Stimulated activated CD4-positive, alpha-beta T cell treated with anti-CD3 and anti-CD28 coated beads, Interleukin-15, amount 100 ng/mL, for 24 hours (primary cell): Measurements from ENCODE around the gene PROM1.

Experiments used
- DNase-seq: peaks from one replicate; pipeline ENCODE4 v3.0.0-alpha.2; 2020

PROM1 gene

DNA sequence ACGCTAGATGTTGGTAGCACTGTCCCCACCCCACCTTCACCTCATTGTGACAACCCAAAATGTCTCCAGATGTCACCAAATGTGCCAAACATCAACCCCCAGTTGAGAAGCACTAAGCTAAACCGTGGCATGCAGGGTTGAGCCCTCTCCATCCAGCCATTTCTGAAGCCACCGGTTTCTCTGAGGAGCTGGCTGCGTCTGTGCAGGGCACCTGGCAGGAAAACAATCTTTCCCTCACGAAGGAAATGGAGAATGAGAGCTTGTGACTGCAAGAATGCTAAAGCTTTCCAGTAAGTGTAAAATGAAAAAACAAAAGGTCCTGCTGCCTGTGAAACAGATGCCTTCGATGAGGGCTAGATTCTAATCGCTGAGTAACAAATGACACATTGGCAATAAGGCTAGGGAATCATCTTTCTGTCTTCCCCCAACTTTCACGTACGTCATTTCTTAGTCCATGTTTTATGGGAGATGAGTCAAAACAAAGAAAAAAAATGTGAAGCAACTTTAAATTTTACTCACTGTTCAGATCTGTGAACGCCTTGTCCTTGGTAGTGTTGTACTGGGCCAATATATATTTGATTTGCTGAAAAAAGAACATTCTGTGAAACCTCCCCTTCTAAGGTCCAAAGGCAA, 59.9 kb downstream of the PROM1 start:
- DNase-seq = no peak

DNA sequence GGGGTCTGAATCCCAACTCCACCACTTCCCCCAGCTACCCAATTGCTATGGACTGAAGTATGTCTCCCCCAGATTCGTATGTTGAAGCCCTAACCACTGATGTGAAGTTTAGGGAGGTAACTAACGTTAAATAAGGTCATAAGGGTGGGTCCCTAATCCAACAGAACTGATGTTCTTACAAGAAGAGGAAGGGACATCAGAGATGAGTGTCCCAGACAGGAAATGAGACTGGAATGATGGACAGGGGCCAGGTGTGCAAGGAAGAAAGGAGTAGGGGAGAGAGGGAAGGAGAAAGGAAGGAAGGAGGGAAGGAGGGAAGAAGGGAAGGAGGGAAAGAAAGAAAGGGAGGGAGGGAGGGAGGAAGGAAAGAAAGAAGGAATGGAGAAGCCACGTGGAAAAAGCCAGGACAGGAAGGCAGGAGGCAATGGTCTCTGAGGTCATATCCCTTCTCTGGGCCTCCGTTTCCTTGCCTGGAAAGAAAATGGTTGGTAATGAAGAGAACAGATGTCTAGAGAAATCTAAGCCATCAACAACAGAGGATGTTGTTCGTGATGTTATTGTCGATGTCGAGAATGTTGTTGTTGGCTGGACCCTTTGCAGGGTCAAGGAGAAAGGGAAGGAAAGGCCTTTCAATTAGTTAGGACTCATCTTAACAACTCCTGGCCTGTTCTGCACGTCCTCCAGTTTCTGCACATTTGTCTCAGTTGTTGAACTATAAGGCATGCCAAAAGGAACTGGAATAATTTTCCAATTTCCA, 61.8 kb downstream of the PROM1 start:
- no peak for DNase-seq

DNA sequence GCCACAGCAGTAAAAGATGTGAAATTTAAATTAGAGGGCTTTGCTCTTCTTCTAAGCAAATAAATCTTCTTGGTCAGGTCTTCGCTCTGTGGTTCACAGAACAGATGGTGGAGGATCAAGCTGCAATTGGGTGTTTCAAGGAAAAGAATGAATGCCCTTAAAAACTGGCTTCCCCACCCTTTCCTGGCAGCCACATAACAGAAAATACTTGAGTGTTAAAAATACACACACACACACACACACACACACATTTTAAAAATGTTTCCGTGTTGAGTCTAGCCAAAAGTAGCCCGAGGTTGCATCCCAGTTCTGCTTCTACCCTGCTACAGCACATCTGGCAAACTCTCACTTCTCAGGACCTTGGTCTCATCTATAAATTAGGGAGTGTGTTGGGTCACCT, 64.2 kb downstream of the PROM1 start:
- DNase-seq = no peak

DNA sequence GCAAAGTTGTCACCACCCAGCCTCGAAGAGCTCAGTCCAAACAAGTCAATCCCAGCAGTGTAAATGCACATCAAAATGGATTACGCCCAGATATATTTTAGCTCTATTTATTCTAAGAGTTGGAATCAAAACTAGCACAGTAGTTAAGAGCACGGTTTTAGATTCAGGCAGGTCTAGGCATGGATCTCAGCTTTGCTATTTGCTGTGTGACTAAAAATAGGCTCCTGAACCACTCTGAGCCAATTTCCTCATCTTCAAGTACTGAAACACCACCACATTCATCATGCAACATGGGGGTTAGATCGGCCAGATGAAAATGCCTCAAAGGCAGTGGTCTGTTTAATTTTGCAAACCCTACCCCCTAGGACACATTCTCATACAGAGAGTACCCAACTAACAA, 65.0 kb downstream of the PROM1 start:
- DNase-seq = no peak

DNA sequence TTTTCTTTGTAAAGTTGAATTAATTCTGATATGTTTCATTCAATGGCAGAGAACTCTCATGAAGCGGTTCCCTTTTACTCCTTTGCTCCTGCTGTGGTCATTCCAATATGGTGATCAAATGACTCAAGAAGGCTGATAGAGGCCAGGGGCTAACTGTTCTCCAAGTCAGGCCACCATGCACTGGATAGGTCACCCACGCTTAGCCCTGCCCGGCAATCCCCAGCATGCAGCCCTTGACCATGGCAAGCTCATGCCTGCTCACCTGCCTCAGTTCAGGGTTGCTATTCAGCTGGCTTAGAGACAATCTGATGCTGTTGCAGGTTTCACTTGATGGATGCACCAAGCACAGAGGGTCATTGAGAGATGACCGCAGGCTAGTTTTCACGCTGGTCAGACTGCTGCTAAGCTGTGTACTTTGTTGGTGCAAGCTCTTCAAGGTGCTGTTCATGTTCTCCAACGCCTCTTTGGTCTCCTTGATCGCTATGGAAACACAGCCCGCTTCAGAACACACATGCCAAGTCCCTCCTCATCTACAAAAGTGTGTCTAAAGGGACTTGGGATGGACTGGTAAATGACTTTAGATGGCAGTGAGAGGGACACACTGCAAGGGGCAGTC, 65.7 kb downstream of the PROM1 start:
- DNase-seq = no peak

DNA sequence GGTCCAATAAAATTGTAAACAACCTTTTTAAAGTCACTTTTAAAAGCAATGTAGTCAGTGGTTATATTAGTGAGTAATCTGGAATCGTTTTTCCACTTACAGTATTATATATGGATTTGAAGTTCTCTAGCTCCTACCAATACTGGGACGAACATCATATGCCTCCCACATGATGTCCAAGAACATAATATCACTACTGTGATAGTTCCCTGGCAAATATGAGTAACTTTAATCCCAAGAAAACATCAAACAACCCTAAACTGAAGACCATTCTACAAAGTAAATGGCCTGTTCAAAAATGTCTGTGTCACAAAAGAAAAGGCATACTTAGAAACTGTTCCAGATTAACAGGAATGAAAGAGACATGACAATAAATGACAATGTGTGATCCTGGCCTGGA, 67.3 kb downstream of the PROM1 start:
- no peak for DNase-seq

DNA sequence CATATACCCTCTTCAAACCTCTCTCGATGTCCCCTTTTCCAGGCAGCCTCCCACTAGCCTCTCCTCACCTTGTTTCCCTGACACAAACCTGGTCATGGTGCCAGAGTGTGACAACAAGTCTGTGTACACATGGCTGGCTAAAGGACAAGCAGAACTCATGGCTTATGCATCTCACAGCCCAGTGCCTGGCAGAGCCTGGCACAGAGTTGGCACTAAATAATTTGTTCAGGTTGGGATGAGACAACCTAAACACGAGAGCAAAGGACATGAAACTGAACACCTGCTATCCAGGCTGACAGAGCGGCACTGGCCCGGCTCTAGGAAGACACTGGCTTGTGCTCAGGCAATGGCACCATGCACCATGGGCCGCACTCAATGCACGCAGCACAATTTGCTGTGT, 72.7 kb downstream of the PROM1 start:
- DNase-seq = no peak

DNA sequence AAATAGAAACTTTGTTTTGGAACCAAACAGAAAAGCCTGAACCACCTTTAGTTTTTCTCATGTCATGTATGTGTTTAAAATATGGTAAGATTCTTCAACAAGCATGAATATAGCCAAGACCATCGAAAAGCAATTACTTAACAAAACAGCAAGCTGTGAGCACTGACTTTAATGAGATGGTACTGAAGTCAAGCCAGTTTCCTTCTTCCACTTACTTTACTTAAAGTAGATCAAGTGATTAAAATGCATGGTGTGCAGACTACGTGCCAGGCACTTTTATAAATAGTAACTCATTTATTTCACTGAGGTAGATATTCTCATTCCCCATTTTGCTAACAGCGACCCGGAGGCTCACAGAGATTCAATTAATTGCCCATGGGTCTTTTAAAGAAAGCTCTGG, 74.7 kb downstream of the PROM1 start:
- DNase-seq = no peak

DNA sequence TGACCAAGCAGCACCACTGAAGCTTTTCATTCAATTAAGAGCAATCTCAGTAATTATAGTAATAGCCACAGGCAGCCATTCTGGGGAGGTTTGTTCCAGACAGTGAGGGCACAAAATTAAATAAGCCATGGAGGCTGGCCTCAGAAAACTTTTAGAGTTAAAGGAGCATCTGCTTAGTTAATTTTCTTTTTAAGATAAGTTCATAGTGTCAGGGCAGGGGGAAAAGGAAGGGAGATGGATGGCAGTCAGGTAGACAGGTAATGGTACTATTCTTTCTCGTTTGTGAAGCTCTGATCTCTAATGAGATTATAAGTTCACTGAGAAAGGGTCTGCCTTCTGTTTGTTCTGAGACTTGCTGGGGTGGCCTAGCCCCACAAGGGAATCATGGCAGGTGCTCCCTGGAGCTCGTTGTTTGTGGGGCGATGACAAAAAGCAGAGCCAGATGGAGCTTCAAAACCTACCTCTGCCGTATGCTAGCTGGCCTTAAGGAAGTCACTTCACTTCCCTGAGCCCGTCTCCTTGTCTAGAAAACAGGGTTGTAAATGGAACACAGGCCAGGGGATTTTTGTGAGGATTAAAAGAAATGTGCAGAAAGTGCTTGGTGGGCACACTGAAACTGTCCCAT, 76.2 kb downstream of the PROM1 start:
- DNase-seq = no peak

DNA sequence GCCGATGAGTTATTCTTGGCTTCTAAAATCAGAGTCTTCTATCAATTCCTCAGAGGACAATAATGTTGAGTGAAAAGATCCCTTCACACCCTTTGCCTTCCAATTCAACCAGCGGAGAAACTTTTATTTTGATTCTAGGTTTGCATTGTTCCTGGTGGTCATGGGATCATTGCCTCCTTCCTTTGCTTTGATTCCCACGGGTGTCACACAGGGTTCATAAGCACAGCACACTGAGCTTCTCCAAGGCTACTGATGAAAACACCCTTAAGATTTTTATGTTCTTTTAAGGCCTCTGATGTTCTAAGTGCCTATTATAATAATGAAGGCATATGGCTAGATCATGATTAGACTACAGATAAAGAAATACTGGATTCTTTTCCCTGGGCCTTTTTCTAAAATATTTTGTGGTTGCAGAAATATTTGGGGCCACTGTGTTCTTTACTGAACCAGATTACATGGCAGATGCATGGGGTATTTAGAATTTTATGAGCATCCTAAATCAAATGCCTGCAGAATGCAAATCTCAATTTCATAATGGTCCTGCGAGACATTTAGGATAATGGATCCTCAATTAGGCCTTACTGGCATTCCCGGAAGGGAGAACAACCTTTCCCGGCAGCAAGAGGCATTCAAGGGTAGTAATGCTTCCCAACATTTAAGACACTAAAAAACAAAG, 76.9 kb downstream of the PROM1 start:
- no peak for DNase-seq

DNA sequence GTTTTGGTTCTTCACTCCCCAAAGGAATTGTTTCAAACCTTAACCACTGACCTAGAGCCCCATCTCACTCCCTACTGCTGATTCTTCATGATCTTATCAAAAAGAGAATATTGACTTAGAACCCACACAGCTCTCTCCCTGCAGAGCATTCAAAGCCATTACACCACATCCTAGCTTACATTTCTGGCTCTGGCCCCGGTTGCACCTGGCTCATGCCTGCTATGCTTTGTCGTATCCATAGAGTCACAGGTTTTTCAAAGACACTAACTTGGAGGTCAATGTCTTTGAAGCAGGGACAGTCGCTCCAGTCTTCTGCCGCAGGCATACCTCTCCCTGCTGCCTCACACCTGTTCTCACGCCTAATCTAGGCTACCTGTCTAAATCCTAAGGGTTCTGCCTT, 78.1 kb downstream of the PROM1 start:
- no peak for DNase-seq

DNA sequence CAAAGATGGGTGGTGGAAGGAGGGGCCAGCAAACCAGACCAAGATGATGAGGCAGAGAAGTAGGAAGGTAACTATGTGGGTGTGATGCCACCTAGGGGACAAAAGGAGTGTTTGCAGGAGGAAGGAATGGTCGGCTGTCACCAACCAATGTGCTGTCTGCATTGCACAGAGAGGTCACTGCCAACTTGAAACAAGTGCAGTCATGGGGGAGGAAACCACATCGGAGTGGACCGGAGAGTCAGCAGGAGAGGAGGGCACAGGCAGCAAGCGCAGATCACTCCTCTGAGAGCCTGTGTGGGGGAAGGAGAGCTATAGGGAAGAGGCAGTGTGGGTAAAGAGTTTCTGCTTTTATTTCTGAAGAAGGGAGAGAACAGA, 82.4 kb downstream of the PROM1 start:
- peak; percentile 55 for DNase-seq

DNA sequence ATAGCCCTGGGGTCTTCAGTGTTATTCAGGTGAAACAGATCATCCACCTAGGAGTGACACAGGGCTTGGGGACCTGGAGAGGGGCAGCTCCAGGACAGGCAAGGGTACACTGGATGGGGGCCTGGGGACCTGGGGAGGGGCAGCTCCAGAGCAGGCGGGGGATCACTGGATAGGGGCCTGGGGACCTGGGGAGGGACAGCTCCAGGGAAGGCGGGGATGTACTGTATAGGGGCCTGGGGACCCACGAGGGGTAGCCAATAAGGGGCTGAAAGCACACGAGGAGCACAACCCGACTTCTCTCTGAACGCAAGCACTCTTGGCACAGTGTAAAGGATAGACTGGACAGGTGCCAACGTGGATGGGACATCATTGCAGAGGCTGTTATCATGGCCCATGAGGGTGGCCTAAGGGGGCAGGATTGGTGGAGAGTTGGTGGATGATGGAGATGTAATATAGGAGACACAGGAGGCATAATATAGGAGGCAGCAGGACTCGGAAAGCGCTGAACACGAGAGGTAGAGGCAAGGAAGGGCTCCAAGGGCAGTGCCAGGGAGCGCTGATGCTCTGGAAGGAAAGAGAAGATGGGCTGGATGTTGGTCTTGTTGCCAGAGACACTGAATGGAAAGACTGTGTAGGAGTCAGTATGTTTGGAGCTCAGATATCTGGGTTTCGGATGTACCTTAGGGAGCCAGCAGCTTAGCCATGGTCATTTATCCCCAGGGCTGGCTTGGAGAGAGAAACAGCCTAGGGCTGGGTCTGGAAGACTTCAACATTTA, 82.9 kb downstream of the PROM1 start:
- DNase-seq = no peak

DNA sequence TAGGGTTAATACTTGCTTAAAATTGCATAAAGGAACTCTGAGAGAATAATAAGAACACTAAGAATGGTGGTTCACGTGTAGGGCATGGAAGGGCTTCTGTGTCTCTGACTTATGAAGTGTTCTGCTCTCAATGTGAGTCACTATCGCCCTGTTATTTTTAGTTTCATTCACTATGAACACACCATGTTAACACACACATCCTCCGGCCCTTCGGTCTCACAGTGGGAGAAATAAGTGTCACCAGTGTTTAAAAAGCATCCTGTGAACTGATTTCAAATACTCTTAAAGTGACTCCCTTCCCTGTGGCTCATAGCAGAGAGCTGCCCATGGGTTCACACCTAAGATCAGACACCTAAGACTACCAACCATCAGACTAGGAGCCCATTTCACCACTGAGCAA, 87.0 kb downstream of the PROM1 start:
- DNase-seq = no peak

DNA sequence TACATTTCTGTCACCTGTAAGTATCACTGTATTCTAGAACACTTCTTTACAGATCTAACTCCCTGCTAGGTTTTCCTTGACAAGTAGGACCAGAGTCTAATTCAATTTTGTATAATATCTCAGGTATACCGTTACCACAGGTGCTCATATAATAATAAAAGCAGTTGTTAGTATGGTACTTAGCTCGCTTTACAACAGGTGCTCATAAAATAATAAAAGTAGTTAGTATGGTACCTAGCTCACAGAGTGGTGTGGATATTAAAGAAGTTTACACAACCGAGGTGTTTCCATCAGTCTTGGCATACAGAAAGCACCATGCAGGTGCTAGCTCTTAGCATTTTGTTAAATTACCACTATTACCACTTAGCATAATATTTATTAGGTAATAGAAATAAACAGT, 88.0 kb downstream of the PROM1 start:
- DNase-seq = no peak

DNA sequence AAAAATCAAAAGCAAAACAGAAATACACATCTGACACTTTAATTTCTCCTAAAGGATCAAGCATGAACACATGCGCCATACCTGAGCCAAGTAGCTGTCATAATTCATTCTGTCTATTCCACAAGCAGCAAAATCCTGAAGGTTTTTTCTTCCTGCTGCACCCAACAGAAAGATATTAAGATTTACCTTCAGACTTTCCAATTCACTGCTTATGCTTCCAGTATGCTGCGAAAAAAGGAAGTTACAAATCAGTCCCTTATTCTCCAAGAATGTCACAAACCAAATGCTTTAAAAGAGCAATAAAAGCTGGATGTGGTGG, 91.7 kb downstream of the PROM1 start:
- no peak for DNase-seq

DNA sequence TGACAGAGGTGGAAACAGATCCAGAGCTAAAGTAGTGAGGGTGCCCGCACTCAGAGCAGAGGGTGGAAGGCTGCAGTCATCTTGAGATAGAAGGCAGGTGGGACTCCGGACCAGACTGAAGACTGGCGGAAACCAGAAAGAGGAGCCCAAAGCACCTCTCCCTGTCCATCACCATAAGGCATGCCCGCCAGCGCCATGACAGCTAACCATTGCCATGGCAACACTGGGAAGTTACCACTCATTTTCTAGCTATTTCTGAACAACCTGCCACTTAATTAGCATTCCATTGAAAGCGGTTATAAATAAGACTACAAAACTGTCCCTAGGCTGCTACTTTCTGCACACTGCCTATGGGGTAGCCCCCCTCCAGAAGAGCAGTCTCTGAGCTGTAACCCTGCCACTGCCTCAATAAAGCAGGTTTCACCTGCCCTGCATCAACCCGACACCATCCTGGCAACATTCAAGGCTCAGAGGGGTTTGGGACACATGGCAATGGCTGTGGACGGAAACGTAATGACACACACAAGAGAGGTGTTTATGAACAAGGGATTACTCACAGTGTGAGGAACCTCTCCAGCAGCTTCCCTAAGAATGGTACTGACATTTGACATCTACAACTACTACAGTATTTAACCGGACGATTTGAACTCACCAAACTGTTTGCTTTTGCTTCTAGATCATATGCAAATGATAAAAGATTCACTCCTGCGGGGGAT, 93.1 kb downstream of the PROM1 start:
- DNase-seq = no peak

DNA sequence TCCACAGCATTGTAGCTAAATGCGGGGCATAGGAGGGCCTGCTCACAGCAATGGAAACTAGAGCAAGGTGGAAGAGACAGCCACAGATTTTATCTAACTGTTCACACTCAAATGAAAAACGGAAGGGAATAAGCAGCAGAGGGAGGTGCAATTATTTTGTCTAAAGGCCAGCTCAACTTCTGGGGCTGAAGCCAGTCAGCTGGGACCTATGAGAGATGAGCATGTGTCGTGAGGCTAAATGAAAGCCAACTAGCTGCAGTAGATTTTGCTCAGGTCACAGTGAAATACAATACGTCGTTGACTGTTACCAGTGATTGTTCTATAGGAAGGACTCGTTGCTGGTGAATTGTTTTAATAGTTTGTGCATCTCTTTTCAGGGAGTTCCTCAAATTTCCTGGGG, 94.4 kb downstream of the PROM1 start:
- no peak for DNase-seq

DNA sequence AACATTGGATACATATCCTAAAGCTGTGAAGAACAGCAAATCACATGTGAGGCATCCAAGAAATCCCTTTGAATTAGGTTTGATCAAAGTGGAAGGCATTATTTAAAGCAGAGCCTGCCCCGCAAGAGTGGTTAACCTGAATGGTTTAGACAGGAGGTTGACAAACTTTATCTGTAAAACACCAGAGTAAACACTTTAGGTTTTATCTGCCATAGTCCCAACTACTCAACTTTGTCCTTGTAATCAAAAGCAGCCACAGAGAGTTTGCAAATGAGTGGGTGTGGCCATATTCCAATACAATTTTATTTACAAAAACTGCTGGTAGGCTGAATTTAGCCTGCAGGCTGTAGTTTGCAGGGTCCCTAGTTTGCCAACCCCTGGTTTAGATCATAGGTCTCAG, 95.6 kb downstream of the PROM1 start:
- no peak for DNase-seq

DNA sequence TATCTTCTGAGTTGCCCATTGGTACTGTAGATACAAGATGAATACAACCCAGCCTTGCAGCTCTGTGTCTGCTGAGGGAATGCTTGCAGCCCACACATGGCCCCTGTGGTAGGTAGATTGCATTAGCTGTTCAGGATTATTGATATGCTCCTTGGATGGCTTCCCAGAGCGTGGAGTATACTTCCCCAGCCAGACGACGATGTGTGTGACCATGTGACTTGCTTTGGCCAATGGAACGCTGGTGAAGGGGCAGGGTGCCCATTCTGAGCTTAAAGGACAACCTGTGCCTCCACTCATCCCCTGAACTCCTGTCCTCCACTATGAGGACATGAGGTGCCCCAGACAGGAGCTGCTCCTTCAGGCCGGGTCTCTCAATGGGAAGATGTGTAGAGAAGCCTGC, 96.9 kb downstream of the PROM1 start:
- no peak for DNase-seq

DNA sequence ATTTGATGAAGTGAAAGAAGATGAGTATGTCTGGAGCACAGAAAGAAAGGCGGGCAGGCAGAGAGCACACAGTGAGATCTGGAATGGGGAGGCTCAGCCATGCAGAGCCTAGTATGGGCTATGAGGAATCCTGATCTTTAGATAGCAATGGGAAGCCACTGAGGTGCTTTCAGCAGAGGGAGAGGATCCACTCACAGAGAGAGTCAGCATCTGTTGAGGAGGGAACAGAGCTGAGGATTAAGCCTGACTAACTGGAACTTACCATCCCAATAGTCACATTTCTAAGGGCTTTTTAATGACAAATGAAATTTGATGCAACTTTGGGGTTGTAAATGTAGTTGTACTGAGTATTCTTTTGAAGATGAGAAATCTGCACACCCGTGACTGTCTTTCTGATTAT, 100.2 kb downstream of the PROM1 start:
- DNase-seq = no peak

DNA sequence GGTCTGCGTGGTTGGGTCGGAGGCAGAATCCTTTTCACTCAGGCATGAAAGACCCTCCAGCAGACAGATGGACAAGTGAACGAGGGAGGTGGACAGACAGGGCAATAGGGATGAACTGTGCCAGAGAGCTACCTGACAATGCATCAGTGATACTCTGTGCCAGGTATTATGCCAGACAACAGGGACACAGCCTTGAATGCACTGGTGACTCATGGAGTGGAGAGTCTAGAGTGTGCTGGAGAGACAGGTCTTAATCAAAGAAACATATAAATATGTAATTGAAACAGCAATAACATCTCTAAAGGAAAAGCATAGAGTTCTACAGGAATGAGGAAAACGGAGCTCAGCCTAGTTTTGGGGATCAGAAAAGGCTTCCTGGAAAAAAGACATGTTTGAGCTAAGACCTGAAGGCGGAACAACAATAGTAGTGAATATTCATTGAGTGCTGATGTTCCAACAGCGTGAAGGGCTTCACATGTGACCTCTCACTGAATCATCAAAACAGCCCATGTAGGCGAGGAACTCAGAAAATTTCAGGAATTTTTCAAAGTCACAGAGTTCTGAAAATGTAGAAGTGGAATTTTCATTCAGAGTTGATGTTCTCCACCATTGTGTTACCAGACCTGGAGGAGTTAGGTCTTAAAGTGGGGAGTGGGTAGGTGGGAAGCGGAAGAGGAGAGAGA, 100.8 kb downstream of the PROM1 start:
- no peak for DNase-seq
